Measurements from ENCODE around the gene PIK3R2. TPM values are rescaled to one million over a fixed set of nuclear protein-coding genes. Genes with fewer than 3 reads are reported as not detected.

Gene PIK3R2
- total RNA-seq, 1 experiment from 2014 or later: 42.8 TPM

GRCh38 chr19:18214779-18215433 lies 61.9 kb downstream of the PIK3R2 start:
- Histone ChIP-seq H2AK5ac (ENCODE audit: insufficient read length, low read length) (no peak overlapping the region), H4K5ac (ENCODE audit: insufficient read length, low read depth, low read length) (no peak overlapping the region), H3K9ac (ENCODE audit: extremely low read depth, insufficient read length, low read length) (no peak overlapping the region), H2BK120ac (ENCODE audit: low read depth, low read length, poor library complexity, severe bottlenecking) (no peak overlapping the region), H3K23me2 (ENCODE audit: insufficient read length, low read depth, low read length, poor library complexity, severe bottlenecking) (no peaks in the 10 kb centered on the region), H4K91ac (ENCODE audit: insufficient read length, low read depth, low read length) (no peak overlapping the region), H3T11ph (ENCODE audit: low read length) (no peak overlapping the region), H2AFZ (ENCODE audit: low read length) (no peak overlapping the region), H4K20me1 (ENCODE audit: control insufficient read depth, insufficient read depth, insufficient read length) (no peaks in the 10 kb centered on the region), H3K14ac (ENCODE audit: insufficient read depth, low read length) (no peak overlapping the region), H3K18ac (ENCODE audit: insufficient read length, low read depth, low read length) (no peak overlapping the region), H3K4me2 (ENCODE audit: insufficient read depth, insufficient read length, low read length) (no peak overlapping the region), H3K27me3 (ENCODE audit: insufficient read depth, low read length) (no peaks in the 10 kb centered on the region), H4K8ac (replicated peaks; ENCODE audit: insufficient read length, low read depth, low read length) (no peak overlapping the region), H3K4me1 (ENCODE audit: insufficient read depth, low read length) (no peaks in the 10 kb centered on the region), H3K56ac (ENCODE audit: insufficient read length, low read depth, low read length) (no peak overlapping the region), H2BK12ac (ENCODE audit: insufficient read length, low read depth, low read length) (no peak overlapping the region), H3K9me3 (ENCODE audit: control insufficient read depth, low read depth, low read length) (no peaks in the 10 kb centered on the region), H3K79me2 (ENCODE audit: insufficient read depth, low read length) (no peaks in the 10 kb centered on the region), H3K79me1 (ENCODE audit: insufficient read depth, low read depth, low read length, poor library complexity, severe bottlenecking) (no peaks in the 10 kb centered on the region), H2BK20ac (ENCODE audit: low read depth, low read length, poor library complexity, severe bottlenecking) (no peak overlapping the region), H3K4ac (ENCODE audit: low read depth, low read length) (no peak overlapping the region), H3K23ac (ENCODE audit: insufficient read length, low read depth, low read length) (no peak overlapping the region), H3K27ac (ENCODE audit: insufficient read length, low read depth, low read length) (no peak overlapping the region), H2BK15ac (ENCODE audit: low read depth, low read length) (no peak overlapping the region), H2BK5ac (ENCODE audit: insufficient read length, low read length) (no peak overlapping the region)
- Mint-ChIP-seq H3K9me3 (no peaks in the 10 kb centered on the region), H3K27me3 (ENCODE audit: low read depth) (peaks cover 2% of the 10 kb centered on the region; the same call in 1 of the 2 replicates), H3K27ac (peak overlapping the region in 1 of 3 experiments; percentile 23; a peak in 2 of 7 replicates), H3K4me3 (no peak overlapping the region), H3K4me1 (peaks cover 2 to 3% of the 10 kb centered on the region in 2 experiments; a peak in 3 of 4 replicates), H3K36me3 (ENCODE audit: insufficient read depth in 1 of 3, low read depth in 3 of 3) (peaks cover 0 to 3% (median 0%) of the 10 kb centered on the region in 3 experiments; a peak in 1 of 7 replicates)
- TF ChIP-seq, protein P1, sequence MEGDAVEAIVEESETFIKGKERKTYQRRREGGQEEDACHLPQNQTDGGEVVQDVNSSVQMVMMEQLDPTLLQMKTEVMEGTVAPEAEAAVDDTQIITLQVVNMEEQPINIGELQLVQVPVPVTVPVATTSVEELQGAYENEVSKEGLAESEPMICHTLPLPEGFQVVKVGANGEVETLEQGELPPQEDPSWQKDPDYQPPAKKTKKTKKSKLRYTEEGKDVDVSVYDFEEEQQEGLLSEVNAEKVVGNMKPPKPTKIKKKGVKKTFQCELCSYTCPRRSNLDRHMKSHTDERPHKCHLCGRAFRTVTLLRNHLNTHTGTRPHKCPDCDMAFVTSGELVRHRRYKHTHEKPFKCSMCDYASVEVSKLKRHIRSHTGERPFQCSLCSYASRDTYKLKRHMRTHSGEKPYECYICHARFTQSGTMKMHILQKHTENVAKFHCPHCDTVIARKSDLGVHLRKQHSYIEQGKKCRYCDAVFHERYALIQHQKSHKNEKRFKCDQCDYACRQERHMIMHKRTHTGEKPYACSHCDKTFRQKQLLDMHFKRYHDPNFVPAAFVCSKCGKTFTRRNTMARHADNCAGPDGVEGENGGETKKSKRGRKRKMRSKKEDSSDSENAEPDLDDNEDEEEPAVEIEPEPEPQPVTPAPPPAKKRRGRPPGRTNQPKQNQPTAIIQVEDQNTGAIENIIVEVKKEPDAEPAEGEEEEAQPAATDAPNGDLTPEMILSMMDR (conservative IDR thresholded peaks at IDR 0.05): no peak
- DNase-seq: no peak
- WGBS (ENCODE audit: extremely low coverage, insufficient read length, low lambda C conversion rate): no CpG with 5 or more reads among the region's 7 CpGs

Measured in H9 (cell line).